Endothelial cell of umbilical vein (primary cell): Measurements from ENCODE around the gene CDH22. TPM values are rescaled to one million over a fixed set of nuclear protein-coding genes. Genes with fewer than 3 reads are reported as not detected.

Experiments used
- BruUV-seq: library from RNA; stranded (reverse); fragments of 400-500 nt; replicated peaks from 2 replicates; lab custom pipeline; 2021; lab: Mats Ljungman, UMichigan
- CTCF ChIA-PET: fragments of 300-600, 350-600 bp; sonication (Branson Sonifier 250); formaldehyde crosslinking; loops from one replicate; lab custom pipeline; 2021; ENCODE audit warnings: antibody characterized with exemption, inconsistent platforms; lab: Charles Lee
- POLR2A ChIA-PET: fragments of 300-600, 350-600 bp; sonication (Branson Sonifier 250); formaldehyde crosslinking; loops from one replicate; lab custom pipeline; 2021; ENCODE audit warnings: antibody characterized with exemption, inconsistent platforms; lab: Charles Lee
- DNase-seq: peaks from one replicate; pipeline ENCODE4 v3.0.0-alpha.2; 2011; ENCODE audit warnings: low read depth, low spot score
- FAIRE-seq: peaks from 2 replicates; lab custom pipeline; 2011; peaks lifted over from hg19 to GRCh38; lab: Jason Lieb, UNC
- H2AFZ ChIP-seq: 2 replicates; pipeline ENCODE4 v1.6.0; 2012; ENCODE audit warnings: low read depth, low read length, control low read depth, inconsistent platforms
- H3K27ac ChIP-seq: 2 replicates; pipeline ENCODE4 v1.5.1; 2011; ENCODE audit warnings: low read depth, mild to moderate bottlenecking, control low read depth, low read length, moderate library complexity; ENCODE audit not compliant: insufficient read depth
- H3K27me3 ChIP-seq, 2 experiments: 2 replicates each; pipeline versions ENCODE4 v1.6.0 to v1.6.1; 2011; ENCODE audit warnings: low read length in 2 of 2, mixed read lengths in 1 of 2; ENCODE audit not compliant: control insufficient read depth in 2 of 2, insufficient read depth in 2 of 2
- H3K36me3 ChIP-seq, 2 experiments: 2 replicates in 1 of 2; 3 replicates in 1 of 2; pipeline ENCODE4 v1.5.1; 2011; ENCODE audit warnings: low read length in 2 of 2, mild to moderate bottlenecking in 1 of 2, moderate library complexity in 1 of 2; ENCODE audit not compliant: control insufficient read depth in 2 of 2, insufficient read depth in 2 of 2; ENCODE audit errors: extremely low read depth in 1 of 2
- H3K4me1 ChIP-seq: 3 replicates; pipeline ENCODE4 v1.5.1; 2011; ENCODE audit warnings: mild to moderate bottlenecking, low read length; ENCODE audit not compliant: control insufficient read depth, insufficient read depth; ENCODE audit errors: extremely low read depth
- H3K4me2 ChIP-seq: 2 replicates; pipeline ENCODE4 v1.6.1; 2011; ENCODE audit warnings: low read length, control low read depth, mixed read lengths; ENCODE audit not compliant: insufficient read depth
- H3K4me3 ChIP-seq, 3 experiments: fragments of 200-600 bp in 1 of 3; sonication (generic), shearing (Covaris generic) in 1 of 3; replicated peaks in 1 of 3; 2 replicates each; pipeline ENCODE4 v1.5.1; 2011 to 2016; ENCODE audit warnings: control low read depth in 3 of 3, low read length in 3 of 3, mild to moderate bottlenecking in 2 of 3, inconsistent platforms in 1 of 3, low read depth in 1 of 3, moderate library complexity in 1 of 3; ENCODE audit not compliant: insufficient read depth in 1 of 3
- H3K79me2 ChIP-seq: 2 replicates; pipeline ENCODE4 v1.6.0; 2012; ENCODE audit warnings: low read length, inconsistent platforms; ENCODE audit not compliant: control insufficient read depth, insufficient read depth
- H3K9ac ChIP-seq: replicated peaks from 2 replicates; pipeline ENCODE3; 2011; ENCODE audit warnings: low read length, control low read depth; ENCODE audit not compliant: insufficient read depth; ENCODE audit errors: extremely low read depth
- H3K9me1 ChIP-seq: replicated peaks from 3 replicates; pipeline ENCODE4 v1.6.0; 2011; ENCODE audit warnings: mild to moderate bottlenecking, low read length; ENCODE audit not compliant: control insufficient read depth, insufficient read depth; ENCODE audit errors: extremely low read depth
- H3K9me3 ChIP-seq: replicated peaks from 2 replicates; pipeline ENCODE4 v1.5.1; 2012; ENCODE audit warnings: low read length, inconsistent platforms; ENCODE audit not compliant: control insufficient read depth, insufficient read depth
- H4K20me1 ChIP-seq: replicated peaks from 2 replicates; pipeline ENCODE3; 2011; ENCODE audit warnings: mild to moderate bottlenecking, low read length; ENCODE audit not compliant: control insufficient read depth, insufficient read depth; ENCODE audit errors: extremely low read depth
- FOS ChIP-seq: IDR thresholded peaks from 2 replicates; pipeline ENCODE4 v1.6.1; 2011; ENCODE audit warnings: mild to moderate bottlenecking, low read length, moderate library complexity, borderline replicate concordance; ENCODE audit not compliant: insufficient read depth
- GATA2 ChIP-seq: IDR thresholded peaks from 2 replicates; pipeline ENCODE4 v1.7.0; 2011; ENCODE audit warnings: low read depth, mild to moderate bottlenecking, moderate library complexity, mixed read lengths, low read length; ENCODE audit not compliant: insufficient read length, insufficient read depth
- JUN ChIP-seq: IDR thresholded peaks from 2 replicates; pipeline ENCODE4 v1.6.1; 2011; ENCODE audit warnings: borderline replicate concordance, low read depth; ENCODE audit not compliant: insufficient read length, insufficient read depth
- MYC ChIP-seq: IDR thresholded peaks from one replicate; pipeline ENCODE4 v1.6.1; 2011; ENCODE audit warnings: mild to moderate bottlenecking, low read depth, low read length
- POLR2A ChIP-seq: IDR thresholded peaks from 2 replicates; pipeline ENCODE4 v1.6.1; 2012; ENCODE audit warnings: low read depth, mild to moderate bottlenecking, control low read depth, low read length
- dilution Hi-C: fragments of 300-500 bp; cut with MboI; formaldehyde crosslinking; loops from one replicate; pipeline ENCODE4 v1.15.0; 2019; ENCODE audit warnings: low sequenced_read_pairs; ENCODE audit not compliant: extremely low pct_ligation_motif_present
- intact Hi-C: fragments of 100-400 bp; cut with micrococcal nuclease; formaldehyde crosslinking; loops from one replicate; pipeline ENCODE4 v1.10.0; 2022
- polyA plus RNA-seq, 4 experiments: library from polyadenylated mRNA; depleted of rRNA in 3 of 4; stranded (reverse) in 3 of 4; unstranded in 1 of 4; fragments of >200 nt; gene quantifications; 2 replicates each; pipeline versions ENCODE4 v1.2.1 to v1.2.3, GENCODE V29; 2011 to 2012; ENCODE audit warnings: missing spikeins in 1 of 4
- total RNA-seq: library from RNA; stranded (reverse); gene quantifications from 2 replicates; pipeline ENCODE4 v1.2.3, GENCODE V29; 2021
- TF ChIP-seq, protein P1 (sequence below): IDR thresholded peaks from 2 replicates; pipeline ENCODE4 v1.6.1; 2011; ENCODE audit not compliant: insufficient read depth, insufficient read length
- TF ChIP-seq, protein P2 (sequence below), 2 donors: IDR thresholded peaks; 1 replicate in 1 of 2; 2 replicates in 1 of 2; pipeline ENCODE4 v1.5.1; 2011; ENCODE audit warnings: low read length in 2 of 2, mild to moderate bottlenecking in 2 of 2, moderate library complexity in 2 of 2, control low read depth in 1 of 2, inconsistent platforms in 1 of 2, low read depth in 1 of 2; ENCODE audit not compliant: insufficient read depth in 1 of 2; ENCODE audit errors: extremely low read depth in 1 of 2

CDH22 gene
- total and polyA plus RNA-seq, 2 donors (not counting 3 experiments of a cell fraction or from before 2014, with no cell fraction given) = not detected

DNA sequence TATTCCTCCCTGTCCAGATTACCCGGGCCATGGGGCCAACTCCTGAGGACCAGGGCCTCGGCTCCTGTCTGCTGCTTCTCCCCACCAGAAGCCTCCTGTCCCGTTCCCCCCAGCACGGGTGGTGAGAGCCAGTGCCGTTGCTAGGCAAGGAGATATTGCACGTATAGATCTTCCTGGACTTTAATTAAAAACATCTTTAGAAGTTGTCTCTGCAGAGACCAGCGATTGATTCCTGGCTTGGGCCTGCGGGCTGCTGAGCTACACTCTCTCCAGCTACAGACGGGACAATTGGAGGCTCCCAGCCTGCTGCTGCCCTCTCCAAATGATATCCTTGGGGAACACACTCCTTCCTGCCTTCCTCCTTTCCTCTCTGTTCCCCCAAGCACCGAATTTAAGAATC lies 74.6 kb downstream of the CDH22 start:
- dilution Hi-C loops = no loop called here
- H3K9me1 ChIP-seq = no peaks in the 10 kb centered on the region
- CTCF ChIA-PET = interaction anchor here (0.9 kb wide), 2 partner anchors 15 to 26 kb away, joined by 3 read pairs; no protein-coding TSS in a partner anchor
- H3K36me3 ChIP-seq = no peaks in the 10 kb centered on the region
- H3K4me3 ChIP-seq = no peak overlapping the region
- H3K27ac ChIP-seq = no peak overlapping the region
- no peak overlapping the region for H3K9ac ChIP-seq
- FAIRE-seq = no peak
- H3K9me3 ChIP-seq = no peaks in the 10 kb centered on the region
- DNase-seq = no peak
- no peak for TF ChIP-seq POLR2A
- no peak for TF ChIP-seq GATA2
- TF ChIP-seq JUN = no peak
- TF ChIP-seq, protein P1, sequence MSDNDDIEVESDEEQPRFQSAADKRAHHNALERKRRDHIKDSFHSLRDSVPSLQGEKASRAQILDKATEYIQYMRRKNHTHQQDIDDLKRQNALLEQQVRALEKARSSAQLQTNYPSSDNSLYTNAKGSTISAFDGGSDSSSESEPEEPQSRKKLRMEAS = no peak
- TF ChIP-seq MYC = no peak
- TF ChIP-seq, protein P2, sequence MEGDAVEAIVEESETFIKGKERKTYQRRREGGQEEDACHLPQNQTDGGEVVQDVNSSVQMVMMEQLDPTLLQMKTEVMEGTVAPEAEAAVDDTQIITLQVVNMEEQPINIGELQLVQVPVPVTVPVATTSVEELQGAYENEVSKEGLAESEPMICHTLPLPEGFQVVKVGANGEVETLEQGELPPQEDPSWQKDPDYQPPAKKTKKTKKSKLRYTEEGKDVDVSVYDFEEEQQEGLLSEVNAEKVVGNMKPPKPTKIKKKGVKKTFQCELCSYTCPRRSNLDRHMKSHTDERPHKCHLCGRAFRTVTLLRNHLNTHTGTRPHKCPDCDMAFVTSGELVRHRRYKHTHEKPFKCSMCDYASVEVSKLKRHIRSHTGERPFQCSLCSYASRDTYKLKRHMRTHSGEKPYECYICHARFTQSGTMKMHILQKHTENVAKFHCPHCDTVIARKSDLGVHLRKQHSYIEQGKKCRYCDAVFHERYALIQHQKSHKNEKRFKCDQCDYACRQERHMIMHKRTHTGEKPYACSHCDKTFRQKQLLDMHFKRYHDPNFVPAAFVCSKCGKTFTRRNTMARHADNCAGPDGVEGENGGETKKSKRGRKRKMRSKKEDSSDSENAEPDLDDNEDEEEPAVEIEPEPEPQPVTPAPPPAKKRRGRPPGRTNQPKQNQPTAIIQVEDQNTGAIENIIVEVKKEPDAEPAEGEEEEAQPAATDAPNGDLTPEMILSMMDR (IDR thresholded peaks at IDR 0.05; ENCODE audit: extremely low read depth in 1 of 2, insufficient read depth in 1 of 2, low read depth in 1 of 2, low read length in 2 of 2) = no peak
- no peak for TF ChIP-seq FOS
- no peaks in the 10 kb centered on the region for H4K20me1 ChIP-seq
- BruUV-seq = no TSS peak
- no peaks in the 10 kb centered on the region for H3K4me1 ChIP-seq
- no peaks in the 10 kb centered on the region for H3K79me2 ChIP-seq
- H3K4me2 ChIP-seq = no peak overlapping the region
- peaks cover 0 to under 1% of the 10 kb centered on the region in 2 experiments for H3K27me3 ChIP-seq
- no peak overlapping the region for H2AFZ ChIP-seq
- POLR2A ChIA-PET = no interaction called here
- intact Hi-C loops = no loop called here
